Activated naive CD8-positive, alpha-beta T cell treated with anti-CD3 and anti-CD28 coated beads for 36 hours (primary cell): ENCODE measurements around the gene CRHR2. TPM values are rescaled to one million over a fixed set of nuclear protein-coding genes. Genes with fewer than 3 reads are reported as not detected.
"Not testable (repeated sequence)": the region's sequence is repeated elsewhere in the genome, so short reads cannot be mapped to it uniquely, and the experiment has no call there.

Experiments
- DNase-seq: peaks from one replicate; pipeline ENCODE4 v3.0.0; 2021
- H3K27ac Mint-ChIP-seq: one replicate; pipeline ENCODE4 v1.8.0; 2022; ENCODE audit warnings: mild to moderate bottlenecking, moderate library complexity, mixed read lengths
- H3K27me3 Mint-ChIP-seq: one replicate; pipeline ENCODE4 v1.8.0; 2022; ENCODE audit warnings: mild to moderate bottlenecking, mixed read lengths
- H3K36me3 Mint-ChIP-seq: one replicate; pipeline ENCODE4 v1.8.0; 2021; ENCODE audit warnings: mild to moderate bottlenecking, mixed read lengths
- H3K4me1 Mint-ChIP-seq: one replicate; pipeline ENCODE4 v1.8.0; 2021; ENCODE audit warnings: mixed read lengths
- H3K4me3 Mint-ChIP-seq: one replicate; pipeline ENCODE4 v1.8.0; 2022; ENCODE audit warnings: mild to moderate bottlenecking, moderate library complexity, mixed read lengths
- H3K9me3 Mint-ChIP-seq: one replicate; pipeline ENCODE4 v1.8.0; 2022; ENCODE audit warnings: mixed read lengths
- total RNA-seq, 2 experiments: library from RNA; stranded (reverse); gene quantifications; one replicate each; pipeline ENCODE4 v1.2.3, GENCODE V29; 2021

Gene CRHR2
- total RNA-seq, 2 experiments from 2014 or later: not detected

- DNase-seq: no peak
- Mint-ChIP-seq H3K27me3 (no peaks in the 10 kb centered on the region), H3K4me3 (no peak overlapping the region), H3K9me3 (no peaks in the 10 kb centered on the region), H3K36me3 (peaks cover 22% of the 10 kb centered on the region), H3K4me1 (no peaks in the 10 kb centered on the region), H3K27ac (no peak overlapping the region)
Observed at GRCh38 chr7:30642789-30643188, 39.5 kb downstream of the CRHR2 start.

DNA sequence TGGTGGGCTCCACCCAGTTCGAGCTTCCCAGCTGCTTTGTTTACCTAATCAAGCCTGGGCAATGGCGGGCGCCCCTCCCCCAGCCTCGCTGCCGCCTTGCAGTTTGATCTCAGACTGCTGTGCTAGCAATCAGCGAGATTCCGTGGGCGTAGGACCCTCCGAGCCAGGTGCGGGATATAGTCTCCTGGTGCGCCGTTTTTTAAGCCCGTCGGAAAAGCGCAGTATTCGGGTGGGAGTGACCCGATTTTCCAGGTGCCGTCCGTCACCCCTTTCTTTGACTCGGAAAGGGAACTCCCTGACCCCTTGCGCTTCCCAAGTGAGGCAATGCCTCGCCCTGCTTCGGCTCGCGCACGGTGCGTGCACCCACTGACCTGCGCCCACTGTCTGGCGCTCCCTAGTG, 39.9 kb downstream of the CRHR2 start:
- H3K9me3 Mint-ChIP-seq, DNase-seq, H3K4me1 Mint-ChIP-seq, H3K27ac Mint-ChIP-seq, H3K4me3 Mint-ChIP-seq, H3K27me3 Mint-ChIP-seq: not testable (repeated sequence)
- H3K36me3 Mint-ChIP-seq: peaks cover 22% of the 10 kb centered on the region

DNA sequence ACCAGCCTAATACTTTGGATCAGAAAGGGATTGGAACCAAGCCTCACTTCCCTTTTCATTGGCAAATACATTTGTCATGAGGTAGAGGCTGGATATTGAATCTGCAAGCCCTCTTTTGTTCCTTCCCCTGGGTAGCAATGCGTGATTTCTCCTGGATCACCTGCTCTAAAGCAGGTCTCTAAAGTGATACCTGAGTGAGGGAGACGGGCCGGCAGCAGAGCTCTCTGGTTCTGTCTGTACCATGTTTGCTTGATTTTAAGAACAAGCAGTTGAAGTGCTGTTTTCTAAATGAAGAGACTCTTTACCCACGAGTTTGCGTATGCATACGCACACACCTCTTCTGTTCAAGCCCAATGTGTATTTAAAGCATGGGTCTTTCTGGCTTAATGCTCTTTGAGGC, 46.5 kb downstream of the CRHR2 start:
- no peak for DNase-seq
- H3K27ac Mint-ChIP-seq: no peak overlapping the region

GRCh38 chr7:30634634-30635201, 47.5 kb downstream of the CRHR2 start:
- Mint-ChIP-seq H3K36me3 (peaks cover 53% of the 10 kb centered on the region), H3K27me3 (no peaks in the 10 kb centered on the region), H3K9me3 (peaks cover 5% of the 10 kb centered on the region), H3K27ac (no peak overlapping the region), H3K4me3 (no peak overlapping the region), H3K4me1 (peaks cover 6% of the 10 kb centered on the region)
- no peak for DNase-seq

More for the DNA sequence above, 46.5 kb downstream of the CRHR2 start:
- Mint-ChIP-seq H3K27me3 (no peaks in the 10 kb centered on the region), H3K36me3 (peaks cover 49% of the 10 kb centered on the region), H3K9me3 (peaks cover 5% of the 10 kb centered on the region), H3K4me1 (peaks cover 6% of the 10 kb centered on the region), H3K4me3 (no peak overlapping the region)

DNA sequence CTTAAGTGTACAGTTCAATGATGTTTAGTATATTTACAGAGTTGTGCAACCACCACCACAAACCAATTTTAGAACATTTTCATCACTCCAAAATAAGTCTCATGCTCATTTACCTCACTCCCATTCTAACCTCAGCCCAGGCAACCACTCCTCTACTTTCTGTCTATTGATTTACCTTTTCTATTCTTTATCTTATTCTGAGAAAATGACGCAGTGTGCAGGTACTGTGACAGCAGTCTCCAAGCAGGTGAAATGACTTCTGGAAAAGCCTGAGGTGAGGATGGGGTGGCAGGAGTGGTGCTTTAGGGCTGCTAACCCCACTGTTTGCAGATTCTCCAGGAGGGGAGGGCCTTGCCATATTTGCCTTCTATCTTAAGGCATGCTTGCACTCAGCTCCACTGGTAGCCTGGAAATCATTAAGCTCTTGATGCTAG, 48.0 kb downstream of the CRHR2 start:
- H3K4me1 Mint-ChIP-seq: peaks cover 6% of the 10 kb centered on the region
- H3K27ac Mint-ChIP-seq: no peak overlapping the region
- peaks cover 5% of the 10 kb centered on the region for H3K9me3 Mint-ChIP-seq
- DNase-seq: no peak
- no peaks in the 10 kb centered on the region for H3K27me3 Mint-ChIP-seq
- no peak overlapping the region for H3K4me3 Mint-ChIP-seq
- H3K36me3 Mint-ChIP-seq: peaks cover 51% of the 10 kb centered on the region

GRCh38 chr7:30633223-30633622, 49.0 kb downstream of the CRHR2 start:
- DNase-seq: no peak
- no peaks in the 10 kb centered on the region for H3K27me3 Mint-ChIP-seq
- peaks cover 57% of the 10 kb centered on the region for H3K36me3 Mint-ChIP-seq
- peak overlapping the region; percentile 43 for H3K27ac Mint-ChIP-seq
- peaks cover 5% of the 10 kb centered on the region for H3K9me3 Mint-ChIP-seq
- peaks cover 8% of the 10 kb centered on the region for H3K4me1 Mint-ChIP-seq
- H3K4me3 Mint-ChIP-seq: no peak overlapping the region

- peaks cover 65% of the 10 kb centered on the region for H3K36me3 Mint-ChIP-seq
- peaks cover 5% of the 10 kb centered on the region for H3K9me3 Mint-ChIP-seq
- H3K27me3 Mint-ChIP-seq: no peaks in the 10 kb centered on the region
- no peak overlapping the region for H3K27ac Mint-ChIP-seq
- no peak overlapping the region for H3K4me3 Mint-ChIP-seq
- no peak for DNase-seq
- peaks cover 21% of the 10 kb centered on the region for H3K4me1 Mint-ChIP-seq
Observed at GRCh38 chr7:30630986-30631385, 51.3 kb downstream of the CRHR2 start.

DNA sequence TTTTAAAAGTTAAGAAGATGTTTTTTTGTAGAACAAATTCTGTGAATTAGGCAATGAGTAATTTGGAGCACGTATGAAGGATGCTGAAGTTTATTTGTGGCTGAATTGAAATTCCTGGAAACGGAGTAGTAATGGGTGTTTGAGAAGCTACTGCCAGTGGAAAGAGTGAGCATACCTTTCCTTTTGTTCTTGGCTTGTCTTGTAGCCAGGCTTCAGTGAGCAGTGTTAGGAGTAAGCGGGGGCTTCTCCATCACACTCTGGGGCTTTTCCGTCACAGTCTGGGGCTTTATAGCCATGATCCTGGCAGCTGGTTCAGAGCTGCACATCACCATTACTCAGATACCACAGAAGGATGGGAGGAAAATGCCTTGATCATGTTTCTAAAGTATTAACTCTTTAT, 55.2 kb downstream of the CRHR2 start:
- DNase-seq: peak; percentile 40
- no peaks in the 10 kb centered on the region for H3K27me3 Mint-ChIP-seq
- peaks cover 58% of the 10 kb centered on the region for H3K36me3 Mint-ChIP-seq
- H3K9me3 Mint-ChIP-seq: no peaks in the 10 kb centered on the region
- H3K4me1 Mint-ChIP-seq: peaks cover 29% of the 10 kb centered on the region
- H3K27ac Mint-ChIP-seq: peak overlapping the region; percentile 88
- H3K4me3 Mint-ChIP-seq: no peak overlapping the region

GRCh38 chr7:30625283-30625682, 57.0 kb downstream of the CRHR2 start:
- peak overlapping the region; percentile 45 for H3K27ac Mint-ChIP-seq
- no peak for DNase-seq
- no peaks in the 10 kb centered on the region for H3K27me3 Mint-ChIP-seq
- H3K9me3 Mint-ChIP-seq: no peaks in the 10 kb centered on the region
- H3K4me3 Mint-ChIP-seq: no peak overlapping the region
- H3K36me3 Mint-ChIP-seq: peaks cover 63% of the 10 kb centered on the region
- peaks cover 31% of the 10 kb centered on the region for H3K4me1 Mint-ChIP-seq

GRCh38 chr7:30618961-30619360, 63.3 kb downstream of the CRHR2 start:
- H3K36me3 Mint-ChIP-seq: peaks cover 50% of the 10 kb centered on the region
- H3K27ac Mint-ChIP-seq: no peak overlapping the region

DNA sequence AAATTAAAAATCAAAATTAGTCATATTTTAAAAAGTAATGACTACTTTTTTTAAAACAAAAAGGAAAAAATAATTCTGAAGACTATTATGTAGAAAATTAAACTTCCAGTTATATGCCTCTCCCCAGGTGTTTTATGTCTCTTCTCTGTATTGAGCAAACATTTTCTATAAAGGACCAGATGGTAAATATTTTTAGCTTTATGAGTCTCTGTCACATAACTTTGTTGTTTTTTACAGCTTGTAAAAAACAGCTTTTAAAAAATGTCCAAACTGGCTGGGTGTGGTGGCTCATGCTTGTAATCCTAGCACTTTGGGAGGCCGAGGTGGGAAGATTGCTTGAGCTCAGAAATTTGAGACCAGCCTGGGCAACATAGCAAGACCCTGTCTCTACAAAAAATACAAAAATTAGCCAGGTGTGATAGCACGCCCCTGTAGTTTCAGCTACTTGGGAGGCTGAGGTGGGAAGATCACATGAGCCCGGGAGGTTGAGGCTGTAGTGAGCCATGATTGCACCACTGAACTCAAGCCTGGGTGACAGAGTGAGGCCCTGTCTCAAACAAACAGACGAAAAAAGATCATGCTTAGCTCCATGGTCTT, 64.1 kb downstream of the CRHR2 start:
- Mint-ChIP-seq H3K27ac (no peak overlapping the region), H3K36me3 (peaks cover 51% of the 10 kb centered on the region), H3K4me3 (no peak overlapping the region), H3K27me3 (no peaks in the 10 kb centered on the region), H3K9me3 (no peaks in the 10 kb centered on the region), H3K4me1 (peaks cover 12% of the 10 kb centered on the region)
- DNase-seq: no peak

More at GRCh38 chr7:30618961-30619360, 63.3 kb downstream of the CRHR2 start:
- no peak overlapping the region for H3K4me3 Mint-ChIP-seq
- peaks cover 10% of the 10 kb centered on the region for H3K4me1 Mint-ChIP-seq
- no peak for DNase-seq
- H3K9me3 Mint-ChIP-seq: no peaks in the 10 kb centered on the region
- no peaks in the 10 kb centered on the region for H3K27me3 Mint-ChIP-seq

DNA sequence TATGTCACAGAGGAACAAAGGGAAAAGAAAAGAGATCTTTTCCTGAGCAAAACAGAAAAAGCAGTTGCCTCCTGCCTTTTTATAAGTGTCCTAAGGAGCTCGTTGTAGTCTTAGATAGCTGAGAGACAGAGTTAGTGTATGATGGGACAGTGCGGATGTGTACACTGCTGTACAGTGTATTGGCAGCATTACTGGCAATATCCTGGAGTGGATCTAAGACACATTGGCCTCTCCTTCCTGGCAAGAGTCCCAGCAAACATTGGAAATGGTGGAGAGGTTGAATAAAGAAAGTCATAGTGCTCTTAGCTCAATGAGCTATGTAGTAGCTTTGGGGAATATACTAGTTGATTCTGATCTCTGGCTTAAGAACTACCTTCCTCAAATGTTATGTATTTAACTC, 64.9 kb downstream of the CRHR2 start:
- H3K4me1 Mint-ChIP-seq: peaks cover 19% of the 10 kb centered on the region
- H3K4me3 Mint-ChIP-seq: no peak overlapping the region
- no peaks in the 10 kb centered on the region for H3K27me3 Mint-ChIP-seq
- no peaks in the 10 kb centered on the region for H3K9me3 Mint-ChIP-seq
- no peak overlapping the region for H3K27ac Mint-ChIP-seq
- H3K36me3 Mint-ChIP-seq: peaks cover 54% of the 10 kb centered on the region
- no peak for DNase-seq

DNA sequence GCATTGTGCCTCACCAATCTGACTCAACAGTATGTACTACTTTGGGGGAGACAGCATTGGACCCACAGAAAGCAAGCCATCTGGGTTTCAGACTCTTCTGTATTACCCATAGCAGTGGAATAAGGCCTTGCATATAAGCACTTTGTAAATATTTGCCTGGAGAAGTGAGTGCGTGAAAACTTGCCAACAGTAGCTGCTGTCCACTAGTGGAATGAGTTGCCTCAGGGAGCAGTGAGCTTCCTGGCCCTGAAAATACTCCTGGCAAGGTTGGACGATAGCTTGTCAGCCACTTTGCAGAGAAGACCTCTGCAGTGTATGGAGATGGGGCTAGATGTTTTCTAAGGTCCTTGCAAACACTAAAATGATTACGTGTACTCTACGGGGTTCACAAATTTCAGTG, 65.9 kb downstream of the CRHR2 start:
- Mint-ChIP-seq H3K9me3 (no peaks in the 10 kb centered on the region), H3K36me3 (peaks cover 51% of the 10 kb centered on the region), H3K27me3 (no peaks in the 10 kb centered on the region), H3K4me1 (peaks cover 25% of the 10 kb centered on the region), H3K4me3 (no peak overlapping the region), H3K27ac (peak overlapping the region; percentile 34)
- DNase-seq: no peak

DNA sequence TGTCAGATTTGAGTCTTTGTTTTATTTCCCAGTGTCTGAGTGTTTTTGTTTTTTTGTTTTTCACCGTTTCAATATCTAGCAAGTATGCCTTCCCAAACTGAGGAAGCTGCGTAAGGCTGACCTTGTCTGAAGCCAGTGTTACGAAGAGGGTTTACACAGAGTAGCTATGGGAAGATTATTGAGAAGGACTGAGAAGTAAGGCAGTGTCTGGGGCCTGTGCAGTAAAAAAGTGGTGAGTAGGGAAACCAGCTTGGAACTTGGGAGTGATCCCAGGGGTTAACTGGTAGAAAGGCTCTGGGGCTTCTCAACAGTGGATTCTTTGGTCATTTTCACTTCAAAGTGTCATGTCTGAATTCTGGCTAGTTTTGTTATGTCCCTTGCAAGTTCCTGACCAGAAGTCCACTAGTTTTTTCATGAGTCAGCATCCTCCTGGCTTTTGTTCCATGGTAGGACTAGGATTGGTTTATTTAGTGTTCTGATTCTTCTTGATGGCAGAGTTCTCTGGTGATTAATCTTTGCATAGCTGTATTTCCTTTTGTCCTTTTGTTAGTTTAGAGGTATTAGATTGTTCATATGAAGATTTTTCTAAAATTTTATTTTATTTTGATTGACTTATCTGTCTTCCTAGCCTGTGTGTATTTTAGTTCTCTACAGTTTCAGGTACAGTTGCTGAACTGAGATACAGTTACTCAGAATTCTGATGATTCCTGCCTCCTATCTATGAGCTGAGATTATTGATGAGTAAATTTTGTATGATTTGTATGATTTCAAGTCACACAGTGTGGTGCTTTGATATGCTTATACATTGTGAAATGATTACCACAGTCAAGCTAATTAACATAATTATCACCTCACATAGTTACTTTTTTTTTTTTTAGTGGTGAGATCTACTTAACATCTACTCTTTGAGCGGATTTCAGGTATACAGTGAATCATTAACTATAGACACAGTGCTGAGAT, 68.6 kb downstream of the CRHR2 start:
- Mint-ChIP-seq H3K27me3 (no peaks in the 10 kb centered on the region), H3K4me3 (no peak overlapping the region), H3K27ac (peak overlapping the region; percentile 55), H3K4me1 (peaks cover 40% of the 10 kb centered on the region), H3K36me3 (peaks cover 48% of the 10 kb centered on the region), H3K9me3 (no peaks in the 10 kb centered on the region)
- no peak for DNase-seq

- DNase-seq: no peak
- Mint-ChIP-seq H3K9me3 (no peaks in the 10 kb centered on the region), H3K27me3 (no peaks in the 10 kb centered on the region), H3K4me1 (peaks cover 43% of the 10 kb centered on the region), H3K36me3 (peaks cover 48% of the 10 kb centered on the region), H3K4me3 (no peak overlapping the region), H3K27ac (peak overlapping the region; percentile 55)
Observed at GRCh38 chr7:30612658-30613265, 69.5 kb downstream of the CRHR2 start.
